GM21528 (cell line): ENCODE measurements around the gene NID2.

Source experiments
- ATAC-seq: cut with Tn5 transposase; IDR thresholded peaks from one replicate; pipeline ENCODE4 v1.9.1; 2021; ENCODE audit warnings: mild to moderate bottlenecking, moderate library complexity; ENCODE audit not compliant: unreplicated experiment, low FRiP score

The NID2 gene

DNA sequence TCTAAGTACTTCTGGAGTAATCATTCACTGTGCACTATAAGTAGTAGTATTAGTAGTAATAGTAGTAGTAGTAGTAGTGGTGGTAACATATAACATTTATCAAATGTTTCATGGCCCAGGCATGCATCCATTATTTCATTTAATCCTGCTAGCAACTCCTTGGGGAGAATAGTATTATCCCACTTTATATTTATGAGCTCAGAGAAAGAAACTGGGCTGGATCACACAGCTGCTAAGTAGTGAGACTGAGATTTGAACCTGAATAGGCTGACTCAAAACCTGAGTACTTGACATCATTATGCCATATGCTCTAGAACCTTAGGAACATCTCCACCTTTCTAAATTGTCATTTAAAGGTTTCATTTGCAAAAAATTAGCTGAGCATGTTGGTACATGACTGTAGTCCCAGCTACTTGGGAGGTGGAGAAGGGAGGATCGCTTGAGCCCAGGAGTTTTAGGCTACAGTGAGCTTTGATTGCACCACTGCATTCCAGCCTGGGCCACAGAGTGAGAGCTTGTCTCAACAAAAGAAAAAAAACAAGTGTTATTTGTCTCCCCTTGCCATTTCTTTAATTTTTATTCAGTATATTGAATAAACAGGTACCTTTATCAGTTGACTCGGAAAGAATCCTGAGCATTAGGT is 11.4 kb upstream of the NID2 start:
- ATAC-seq, result no peak

DNA sequence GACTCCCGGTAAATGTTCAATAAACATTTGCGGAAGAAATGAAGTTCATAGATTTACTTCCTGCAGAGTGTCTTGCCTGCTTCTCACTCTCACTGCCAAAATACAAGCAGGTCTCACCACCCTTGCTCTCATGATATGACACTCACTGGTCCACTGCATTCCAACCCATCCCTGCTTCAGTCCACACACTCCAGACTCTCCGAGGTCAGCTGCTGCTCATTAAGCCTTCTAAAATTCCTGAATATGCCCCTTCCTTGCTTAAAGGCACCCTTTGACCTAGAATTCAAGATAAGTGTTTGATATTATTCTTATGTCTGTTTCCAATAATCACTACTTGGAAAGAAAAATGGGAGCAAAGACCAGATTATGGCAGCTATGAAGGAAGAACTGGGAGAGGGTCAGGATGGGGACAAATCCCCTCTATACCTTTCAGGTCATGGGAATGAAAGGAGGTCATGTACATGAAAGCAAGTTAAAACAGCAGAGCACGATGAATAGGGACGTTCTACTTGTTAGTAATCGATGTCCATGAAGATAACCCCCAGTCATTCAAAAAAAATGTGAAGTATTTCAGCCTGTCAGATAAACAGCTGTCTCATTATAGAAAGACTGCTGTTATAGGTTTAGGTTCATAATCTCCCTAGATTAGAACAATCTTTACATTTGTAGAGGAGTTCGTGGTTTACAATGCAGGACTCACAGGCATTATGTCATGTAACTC is 10.5 kb upstream of the NID2 start:
- no peak for ATAC-seq

DNA sequence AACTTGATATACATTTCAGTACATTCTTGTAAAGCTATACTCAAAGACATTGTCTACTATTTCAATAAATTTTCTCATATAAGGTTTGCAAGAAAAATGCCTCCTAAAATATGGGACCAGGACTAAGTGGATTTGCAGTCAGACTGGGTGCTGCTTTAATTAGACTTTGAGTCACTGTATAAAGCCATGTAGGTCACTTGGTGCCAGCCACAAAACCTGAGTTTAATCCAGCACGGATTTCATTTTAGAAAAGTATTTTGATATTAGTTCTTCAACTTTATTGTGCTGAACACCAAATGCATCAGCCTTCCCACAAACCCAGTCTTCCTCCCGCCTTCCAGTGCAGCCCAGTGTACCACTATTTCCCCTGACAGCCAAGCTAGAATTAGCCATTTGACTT is 9.9 kb upstream of the NID2 start:
- no peak for ATAC-seq

DNA sequence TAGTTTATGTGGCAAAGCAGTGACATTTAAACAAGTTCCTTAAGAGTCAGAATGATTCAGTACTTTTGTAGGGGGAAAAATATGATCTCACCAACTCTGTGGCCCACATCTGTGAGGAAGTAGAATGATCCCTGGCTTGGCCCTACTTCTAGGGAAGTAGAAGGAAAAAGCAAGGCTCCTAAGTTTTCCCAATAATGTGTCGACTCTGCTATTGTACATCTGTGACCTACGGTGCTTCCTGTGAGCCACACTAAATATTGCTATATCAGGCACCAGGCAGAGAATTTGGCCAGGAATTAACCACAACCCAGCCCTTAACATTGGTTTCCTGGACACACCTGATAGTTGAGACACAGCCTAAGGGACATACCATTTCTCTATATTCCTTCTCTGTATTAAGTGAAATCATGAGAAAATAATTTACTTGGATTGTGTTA is 9.3 kb upstream of the NID2 start:
- no peak for ATAC-seq

DNA sequence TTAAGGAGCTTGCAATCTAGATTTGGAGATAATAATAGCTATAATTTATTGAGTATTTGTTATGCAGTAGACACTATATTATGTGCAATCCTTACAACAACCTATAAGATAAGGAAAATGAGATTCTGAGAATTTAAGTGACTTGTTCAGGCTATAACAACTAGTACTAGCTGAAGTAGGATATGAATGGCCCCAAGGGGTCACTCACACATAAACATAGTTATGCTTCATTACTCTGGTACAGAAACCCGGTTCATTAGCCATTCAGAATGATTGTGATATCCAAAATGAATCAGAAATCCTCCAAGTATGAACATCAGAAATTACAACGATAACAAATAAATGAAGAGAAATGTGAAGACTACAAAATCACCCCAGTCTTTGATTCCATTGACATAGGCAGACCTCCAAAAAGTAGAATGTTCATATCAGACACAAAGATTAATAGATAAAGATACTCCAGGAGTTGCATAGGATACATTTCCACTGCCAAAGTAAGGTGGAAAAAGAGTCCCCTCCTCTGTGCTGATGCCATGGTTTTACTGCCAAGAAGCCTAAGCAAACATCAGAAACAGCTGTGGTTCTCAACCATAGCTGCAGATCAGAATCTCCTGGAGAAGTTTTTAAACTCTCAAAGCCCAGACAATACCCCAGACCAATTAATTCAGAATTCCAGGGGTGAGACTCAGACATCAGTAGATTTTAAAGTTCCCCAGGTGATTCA is 8.6 kb upstream of the NID2 start:
- ATAC-seq, result no peak

DNA sequence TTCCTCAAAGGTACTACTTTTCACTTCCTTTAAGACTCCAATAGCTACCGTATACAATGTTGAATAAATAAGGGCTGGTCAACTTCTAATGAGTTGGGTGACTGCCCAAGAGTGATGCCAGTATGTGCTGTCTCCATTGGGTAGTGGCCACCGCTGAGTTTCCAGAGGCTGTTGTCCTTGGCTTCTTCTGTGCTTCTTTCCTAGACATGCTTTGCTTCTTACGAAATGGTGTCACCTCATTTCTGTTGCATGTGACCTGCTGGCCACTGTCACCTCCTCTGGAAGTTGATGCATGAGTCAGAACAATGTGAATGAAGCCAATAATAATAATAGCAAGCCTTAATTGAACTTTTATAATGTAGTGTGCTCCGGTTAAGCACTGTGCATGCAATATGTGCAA is 7.5 kb upstream of the NID2 start:
- no peak for ATAC-seq

DNA sequence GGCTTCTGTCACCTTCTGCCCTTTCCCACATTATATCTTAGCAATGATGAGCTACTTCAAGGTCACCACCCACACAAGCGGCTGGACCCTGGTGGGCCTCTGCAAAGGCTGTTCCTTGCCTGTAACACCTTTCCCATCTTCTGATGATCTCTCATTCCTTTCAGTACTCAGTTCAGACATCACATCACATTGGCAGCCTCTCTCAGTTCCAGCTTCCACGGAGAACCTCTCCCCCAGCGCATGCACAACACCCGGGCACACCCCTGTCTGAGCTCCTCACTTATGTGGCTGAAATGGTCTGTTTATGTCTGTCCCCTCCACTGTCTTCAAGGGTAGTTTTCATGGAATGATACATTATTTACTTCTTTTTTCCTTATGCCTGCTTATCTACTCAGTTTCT is 6.5 kb upstream of the NID2 start:
- ATAC-seq, result no peak

DNA sequence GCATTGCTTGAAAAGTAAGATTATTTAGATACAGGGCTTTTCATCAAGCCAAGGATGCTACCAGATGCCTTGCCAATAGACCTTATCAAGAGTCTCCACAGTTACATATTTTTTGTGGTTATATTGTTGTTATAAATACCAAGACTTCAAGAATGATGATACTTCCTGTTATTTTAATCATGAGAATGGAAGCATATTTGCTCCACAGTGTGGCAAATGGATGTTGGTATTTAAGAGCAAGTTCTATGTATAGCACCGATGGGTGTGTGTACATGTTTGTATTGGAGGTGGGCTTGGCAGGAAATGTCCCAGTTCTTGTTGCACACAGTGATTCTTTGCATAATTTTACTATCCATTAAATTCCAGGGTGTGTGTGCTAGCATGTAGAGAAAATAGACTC is 4.4 kb upstream of the NID2 start:
- ATAC-seq, result no peak

DNA sequence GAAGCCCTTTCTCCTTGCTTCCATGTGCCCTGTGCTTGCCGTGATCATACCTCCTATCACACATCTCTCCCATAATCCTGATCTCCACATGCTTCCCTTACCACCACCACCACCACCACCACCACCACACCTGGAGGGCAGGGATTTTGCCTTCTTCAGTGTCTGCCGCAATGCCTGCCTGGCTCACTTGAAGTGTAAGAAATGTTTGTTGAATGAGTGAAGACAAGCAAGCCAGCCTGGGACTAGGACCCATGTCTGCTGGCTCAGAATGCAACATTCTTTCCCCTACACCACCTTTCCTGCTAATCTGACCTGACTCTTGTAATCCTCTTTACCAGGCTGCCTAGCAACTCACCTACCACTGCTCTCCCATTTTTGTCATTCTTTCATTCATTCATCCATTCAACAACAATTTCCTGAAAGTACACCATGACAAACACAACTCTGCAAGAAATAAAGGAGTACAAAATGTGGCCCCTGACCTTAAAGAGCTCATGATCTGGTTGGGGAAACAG is 3.5 kb upstream of the NID2 start:
- no peak for ATAC-seq

DNA sequence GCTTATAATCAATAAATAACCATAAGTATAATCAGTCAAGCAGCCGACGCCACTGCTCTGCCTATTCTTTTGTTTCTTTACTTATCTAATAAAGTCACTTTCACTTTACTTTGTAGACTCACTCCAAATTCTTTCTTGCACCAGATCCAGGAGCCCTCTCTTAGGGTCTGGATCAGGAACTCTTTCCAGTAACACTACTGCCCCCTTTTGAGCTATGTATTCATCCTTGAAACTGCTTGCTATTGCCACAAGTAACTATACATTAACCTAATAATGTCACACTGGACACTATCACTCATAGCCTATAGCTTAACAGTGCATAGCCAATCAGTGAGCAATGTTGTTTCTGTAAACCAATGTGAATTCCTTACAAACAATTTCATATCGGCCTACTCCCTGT is 2.8 kb upstream of the NID2 start:
- ATAC-seq, result no peak

DNA sequence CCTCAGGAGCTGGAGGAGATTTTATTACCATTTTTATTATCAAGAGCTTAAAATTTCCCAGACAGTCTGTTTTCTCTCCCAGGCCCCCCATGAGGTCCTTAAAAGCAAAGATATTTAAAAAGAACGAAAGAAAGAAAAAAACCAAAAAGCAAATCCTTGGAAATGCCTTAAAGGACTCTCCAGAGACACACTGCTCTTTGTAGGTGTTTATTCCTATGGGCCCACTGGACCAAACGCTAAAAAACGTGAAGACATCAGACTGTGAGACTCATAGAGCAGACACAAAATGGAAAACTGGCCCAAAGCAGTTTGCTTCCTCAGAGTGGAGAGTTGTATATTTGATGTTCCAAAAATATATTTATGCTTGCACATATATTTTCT is 1.2 kb upstream of the NID2 start:
- ATAC-seq, result no peak

DNA sequence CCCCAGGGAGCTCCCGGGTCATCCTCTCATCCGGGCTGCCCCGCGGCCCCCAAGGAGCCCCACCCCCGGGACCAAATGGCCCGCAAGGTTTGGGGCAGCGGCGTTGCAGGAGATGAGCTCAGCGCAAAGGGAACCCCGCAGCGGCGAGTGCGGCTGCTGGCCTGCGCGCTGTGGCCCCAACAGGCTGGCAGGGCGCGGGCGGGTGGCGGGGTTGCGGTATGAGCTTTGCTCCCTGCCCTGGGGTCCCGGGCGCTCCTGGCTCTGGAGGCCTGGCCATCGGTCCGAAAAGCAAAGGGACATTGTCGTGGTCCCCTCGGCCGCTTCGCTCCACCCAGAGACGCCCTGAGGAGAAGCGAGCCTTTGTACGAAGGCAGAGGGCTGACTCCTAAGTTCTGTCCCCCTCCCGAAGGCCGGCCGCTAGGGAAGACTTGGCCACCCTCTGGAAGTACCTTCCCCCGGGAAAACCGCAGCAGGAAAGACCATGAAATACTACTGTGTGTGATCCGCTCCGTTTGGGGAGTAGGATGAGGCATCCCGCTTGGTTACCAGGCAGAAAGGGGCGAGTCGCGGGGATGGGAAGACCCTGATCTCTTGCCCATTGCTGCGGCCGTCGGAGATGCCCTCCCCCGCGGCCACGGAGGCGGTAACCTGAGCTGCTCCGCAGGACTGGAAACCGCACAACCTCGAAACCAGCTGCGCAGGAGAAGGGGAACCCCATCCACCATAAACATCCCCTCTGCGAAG is 620 bp upstream of the NID2 start:
- no peak for ATAC-seq

DNA sequence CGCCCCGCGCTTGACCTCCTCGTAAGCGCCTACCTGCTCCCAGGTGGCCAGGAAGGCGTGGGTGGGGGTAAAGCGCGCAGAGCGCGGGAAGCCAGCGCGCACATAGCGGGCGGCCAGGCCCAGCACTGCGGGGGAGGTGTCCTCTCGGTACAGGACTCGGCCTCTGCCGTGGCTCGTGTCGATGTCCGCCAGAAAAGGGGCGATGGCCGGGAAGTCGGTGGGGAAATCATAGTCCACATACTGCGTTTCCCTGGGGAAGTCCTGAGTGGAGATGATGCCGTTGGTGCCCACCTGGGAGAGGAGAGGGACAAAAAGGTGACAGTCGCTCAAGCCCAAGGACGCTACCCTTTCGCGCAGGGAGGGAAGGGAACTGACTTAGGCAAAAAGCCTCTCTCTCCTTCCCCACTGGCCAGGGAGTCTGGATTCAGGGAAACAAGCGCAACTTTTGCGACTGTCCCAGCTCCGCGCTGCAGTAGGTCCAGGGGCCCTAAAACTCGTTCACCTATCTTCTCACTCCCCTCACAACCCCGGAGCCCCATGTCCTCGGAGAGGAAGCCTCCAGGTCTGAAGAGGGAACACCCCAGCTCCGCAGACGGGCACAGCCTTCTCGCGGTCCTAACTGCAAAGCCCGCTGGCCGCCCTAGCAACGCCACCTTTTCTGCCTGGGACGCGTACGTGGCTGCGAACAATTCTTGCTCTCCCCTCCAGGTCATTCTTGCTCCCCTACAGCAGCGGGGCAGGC is 815 bp downstream of the NID2 start:
- ATAC-seq, result no peak

DNA sequence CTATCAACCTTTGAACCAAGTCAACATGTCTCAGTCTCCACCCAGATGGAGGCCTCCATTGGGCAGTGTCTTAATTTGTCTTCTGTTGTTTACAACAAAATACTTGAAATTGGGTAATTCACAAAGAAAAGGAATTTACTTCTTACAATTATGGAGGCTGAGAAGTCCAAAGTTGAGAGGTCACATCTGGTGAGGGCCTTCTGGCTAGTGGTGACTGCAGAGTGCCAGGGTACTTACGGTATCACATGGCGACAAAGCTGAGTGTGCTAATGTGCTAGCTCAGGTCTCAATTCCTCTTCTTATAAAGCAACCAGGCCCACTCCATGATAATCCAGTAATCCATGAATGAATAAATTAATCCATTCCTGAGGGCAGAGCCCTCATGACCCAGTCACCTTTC is 4.7 kb downstream of the NID2 start:
- no peak for ATAC-seq

DNA sequence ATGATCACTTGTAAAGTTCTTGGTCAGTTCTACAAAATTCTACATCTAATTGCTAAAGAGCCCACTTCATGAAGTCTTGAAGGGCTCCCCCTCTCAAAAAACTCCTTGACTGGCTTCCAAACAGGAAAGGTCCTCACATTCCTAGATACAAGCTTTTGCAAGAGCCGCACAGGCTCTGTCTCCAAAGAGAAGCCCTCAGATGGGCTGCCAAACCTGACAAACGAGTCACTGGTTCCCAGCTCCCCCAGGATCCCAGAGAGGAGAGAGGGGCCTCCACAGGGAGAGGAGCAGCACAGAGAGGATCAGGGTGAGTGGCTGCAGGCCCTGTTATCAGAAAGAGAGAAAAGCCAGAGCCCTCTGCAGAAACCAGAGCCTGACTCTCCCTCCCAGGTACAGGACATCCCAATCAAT is 5.8 kb downstream of the NID2 start:
- ATAC-seq, result no peak

DNA sequence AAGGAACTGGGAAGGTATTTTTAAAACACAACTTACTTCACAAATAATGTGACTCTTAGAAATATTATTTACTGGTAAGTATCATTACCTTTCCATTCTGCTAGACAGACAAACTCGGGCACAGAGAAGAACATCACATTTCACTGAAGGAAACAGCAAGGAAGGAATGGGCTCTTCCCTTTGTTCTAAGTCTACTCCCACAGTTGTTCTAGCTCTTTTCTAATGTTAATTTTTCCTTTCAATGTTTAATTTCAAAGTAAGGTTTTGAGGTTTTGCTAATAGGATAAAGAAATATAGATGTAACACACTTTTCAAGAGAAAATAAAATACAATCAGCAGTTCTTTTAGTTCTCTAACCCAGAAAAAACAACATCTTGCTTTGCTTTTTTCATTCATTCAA is 7.0 kb downstream of the NID2 start:
- no peak for ATAC-seq

DNA sequence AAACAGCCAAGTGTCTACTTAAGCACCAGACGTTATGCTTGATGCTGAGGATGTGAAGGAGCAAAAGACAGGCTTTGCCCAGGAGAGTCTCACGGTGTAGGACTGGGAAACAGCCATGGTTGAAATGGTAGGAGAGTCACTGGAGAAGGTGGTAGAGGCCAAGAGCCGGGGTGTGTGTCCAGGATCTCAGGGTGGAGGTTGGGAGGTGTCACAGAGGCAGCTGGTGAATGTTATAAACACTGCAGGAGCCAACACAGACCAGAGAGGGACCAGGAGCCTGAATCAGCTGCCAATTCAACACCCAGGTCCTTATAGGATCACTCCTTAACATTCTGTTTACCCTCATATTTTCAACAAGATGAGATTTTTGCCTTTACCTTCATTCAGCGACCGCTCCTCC is 7.5 kb downstream of the NID2 start:
- ATAC-seq, result no peak

DNA sequence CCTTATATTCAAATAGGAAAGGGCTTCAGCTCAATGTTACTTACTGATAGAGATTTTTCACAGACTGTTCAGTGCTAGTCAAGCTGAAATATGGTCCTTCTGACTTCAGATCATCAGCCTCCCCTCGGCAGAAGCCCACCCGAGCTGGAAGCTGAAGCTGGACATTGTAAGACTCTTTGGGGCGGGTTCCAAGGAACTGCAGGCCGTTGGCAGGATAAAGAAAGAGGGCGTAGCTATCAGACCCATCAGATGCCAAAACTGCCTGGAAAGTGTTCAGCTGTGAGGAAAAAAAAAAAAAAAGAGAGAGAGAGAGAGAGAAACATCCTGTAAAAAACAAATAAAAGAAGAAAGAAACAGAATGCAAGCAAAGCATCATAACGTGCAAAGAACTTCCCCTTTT is 8.8 kb downstream of the NID2 start:
- no peak for ATAC-seq

DNA sequence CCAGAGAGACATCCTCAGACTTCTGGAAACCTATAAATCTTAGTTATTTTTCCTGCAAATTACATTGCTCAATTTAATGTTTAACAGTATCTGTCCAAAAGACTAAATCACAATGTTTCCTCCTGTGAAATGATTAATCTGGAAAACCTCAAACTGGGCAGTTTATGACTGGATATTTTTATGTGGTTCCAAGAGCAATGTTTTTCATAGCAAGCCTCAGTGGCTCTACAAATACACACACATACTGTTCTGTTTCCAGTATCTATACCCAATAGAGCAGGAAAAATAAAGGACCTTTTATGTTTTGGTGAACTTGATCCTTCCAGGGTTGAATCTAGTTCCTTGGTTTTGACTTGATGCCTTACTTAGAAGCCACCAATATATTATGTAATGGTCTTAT is 9.2 kb downstream of the NID2 start:
- ATAC-seq, result no peak

DNA sequence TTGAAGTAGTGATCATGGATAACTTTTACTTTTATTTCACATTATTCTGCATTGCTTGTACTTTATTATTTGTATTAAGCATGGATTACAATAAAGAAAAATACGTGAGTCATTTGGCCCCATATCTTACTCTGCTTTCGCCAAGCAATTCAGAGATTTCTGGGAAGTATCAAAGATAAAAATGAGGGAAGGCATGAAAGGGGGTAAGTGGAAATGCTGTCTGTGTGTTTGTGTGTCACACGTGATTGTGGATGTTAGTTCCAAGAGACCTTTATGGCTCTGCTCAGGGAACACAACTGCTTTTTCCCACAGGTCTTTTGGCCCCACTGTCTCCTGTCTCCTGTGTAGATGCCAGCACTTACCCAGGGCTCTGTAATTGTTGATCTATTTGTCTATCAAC is 10.5 kb downstream of the NID2 start:
- ATAC-seq, result no peak
